Sigmoid colon (tissue), 4 donors: ENCODE results near the gene BANP.

Experiments used
- EP300 ChIP-seq, 4 donors: sonication (generic); formaldehyde crosslinking; IDR thresholded peaks; one replicate each; pipeline ENCODE4 v1.6.1; 2017; ENCODE audit warnings: antibody characterized with exemption in 4 of 4
- TF ChIP-seq, protein P1 (sequence below), 4 experiments: fragments of 450-650 bp in 3 of 4; fragments of 200-600 bp in 1 of 4; IDR thresholded peaks; one replicate each; pipeline ENCODE4 v1.5.1; 2016 to 2019; ENCODE audit warnings: antibody characterized with exemption in 4 of 4, mild to moderate bottlenecking in 3 of 4, moderate library complexity in 2 of 4

DNA sequence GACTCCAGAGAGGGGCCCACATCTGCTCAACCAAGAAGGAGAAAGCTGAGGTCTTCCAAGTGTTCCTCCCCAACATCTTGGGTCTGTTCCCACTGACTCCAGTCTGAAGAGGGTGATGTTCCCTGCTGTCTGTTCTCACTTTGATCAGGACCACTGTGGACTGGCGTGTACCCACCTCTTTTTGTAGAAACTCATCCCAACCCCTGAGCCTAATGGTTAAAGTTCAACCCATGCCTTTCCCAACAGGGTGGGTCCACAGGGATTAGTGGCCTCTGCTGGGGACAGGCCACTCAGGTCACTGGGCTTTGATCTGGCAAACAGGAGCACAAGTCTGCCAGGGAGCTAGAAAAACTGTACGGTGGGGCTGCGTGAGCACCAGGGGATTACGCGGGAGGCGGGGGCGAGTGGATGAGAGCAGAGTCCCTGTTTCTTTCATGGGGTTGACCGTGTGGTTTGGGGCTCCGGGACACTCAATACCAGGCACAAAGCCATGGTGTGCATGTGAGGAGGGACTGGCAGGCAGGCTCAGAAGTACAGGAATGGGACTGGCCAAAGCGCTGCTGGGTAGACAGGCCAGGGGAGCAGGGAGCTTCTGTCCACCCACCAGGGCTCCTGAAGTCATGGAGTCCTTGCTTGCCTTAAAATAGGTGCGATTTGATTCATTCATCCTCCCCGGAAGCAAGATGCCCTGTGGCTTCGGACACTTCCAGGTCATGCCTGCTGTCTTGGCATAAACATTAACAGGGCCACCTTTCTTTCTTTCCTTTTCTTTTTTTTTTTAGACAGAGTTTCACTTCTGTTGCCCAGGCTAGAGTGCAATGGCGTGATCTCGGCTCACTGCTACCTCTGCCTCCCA lies 14.6 kb upstream of the BANP start, which contains the start of gene CA5A:
- TF ChIP-seq, protein P1, sequence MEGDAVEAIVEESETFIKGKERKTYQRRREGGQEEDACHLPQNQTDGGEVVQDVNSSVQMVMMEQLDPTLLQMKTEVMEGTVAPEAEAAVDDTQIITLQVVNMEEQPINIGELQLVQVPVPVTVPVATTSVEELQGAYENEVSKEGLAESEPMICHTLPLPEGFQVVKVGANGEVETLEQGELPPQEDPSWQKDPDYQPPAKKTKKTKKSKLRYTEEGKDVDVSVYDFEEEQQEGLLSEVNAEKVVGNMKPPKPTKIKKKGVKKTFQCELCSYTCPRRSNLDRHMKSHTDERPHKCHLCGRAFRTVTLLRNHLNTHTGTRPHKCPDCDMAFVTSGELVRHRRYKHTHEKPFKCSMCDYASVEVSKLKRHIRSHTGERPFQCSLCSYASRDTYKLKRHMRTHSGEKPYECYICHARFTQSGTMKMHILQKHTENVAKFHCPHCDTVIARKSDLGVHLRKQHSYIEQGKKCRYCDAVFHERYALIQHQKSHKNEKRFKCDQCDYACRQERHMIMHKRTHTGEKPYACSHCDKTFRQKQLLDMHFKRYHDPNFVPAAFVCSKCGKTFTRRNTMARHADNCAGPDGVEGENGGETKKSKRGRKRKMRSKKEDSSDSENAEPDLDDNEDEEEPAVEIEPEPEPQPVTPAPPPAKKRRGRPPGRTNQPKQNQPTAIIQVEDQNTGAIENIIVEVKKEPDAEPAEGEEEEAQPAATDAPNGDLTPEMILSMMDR (IDR thresholded peaks at IDR 0.05) = no peak
- TF ChIP-seq EP300 (IDR thresholded peaks at IDR 0.05) = no peak
